WTC11 (cell line): ENCODE measurements around the gene FOXQ1. TPM values are rescaled to one million over a fixed set of nuclear protein-coding genes. Genes with fewer than 3 reads are reported as not detected.

Experiments
- ATAC-seq: fragments of 200-7000 bp; cut with Tn5 transposase; 2 replicates; pipeline ENCODE4 v1.10.0; 2021; ENCODE audit warnings: mild to moderate bottlenecking, moderate library complexity
- CTCF ChIA-PET: fragments of 300-600 bp; sonication (Branson Sonifier 250); formaldehyde crosslinking; loops from one replicate; lab custom pipeline; 2021; ENCODE audit warnings: antibody characterized with exemption; lab: Charles Lee
- POLR2A ChIA-PET: fragments of 350-600 bp; sonication (Branson Sonifier 250); formaldehyde crosslinking; loops from one replicate; lab custom pipeline; 2021; ENCODE audit warnings: antibody characterized with exemption; lab: Charles Lee
- DNase-seq: peaks from one replicate; pipeline ENCODE4 v3.0.0; 2021; ENCODE audit warnings: low spot score
- H3K27ac Mint-ChIP-seq: 2 replicates; pipeline ENCODE4 v1.8.0; 2021; ENCODE audit warnings: mixed read lengths
- H3K27me3 Mint-ChIP-seq: 2 replicates; pipeline ENCODE4 v1.8.0; 2021; ENCODE audit warnings: low read depth, mild to moderate bottlenecking, moderate library complexity, mixed read lengths
- H3K36me3 Mint-ChIP-seq: 2 replicates; pipeline ENCODE4 v1.8.0; 2021; ENCODE audit warnings: mixed read lengths
- H3K4me1 Mint-ChIP-seq: 2 replicates; pipeline ENCODE4 v1.8.0; 2022; ENCODE audit warnings: mixed read lengths
- H3K4me3 Mint-ChIP-seq: 2 replicates; pipeline ENCODE4 v1.8.0; 2021; ENCODE audit warnings: mild to moderate bottlenecking, moderate library complexity, mixed read lengths
- H3K9me3 Mint-ChIP-seq: 2 replicates; pipeline ENCODE4 v1.8.0; 2021; ENCODE audit warnings: mixed read lengths
- CREM ChIP-seq: sonication (generic); formaldehyde crosslinking; IDR thresholded peaks from 2 replicates; pipeline ENCODE4 v1.8.1; 2022; ENCODE audit warnings: mild to moderate bottlenecking, missing genetic modification reagents, moderate library complexity
- ESRRA ChIP-seq: sonication (generic); formaldehyde crosslinking; IDR thresholded peaks from 2 replicates; pipeline ENCODE4 v1.8.1; 2022; ENCODE audit warnings: mild to moderate bottlenecking, missing genetic modification reagents, borderline replicate concordance
- FOXJ3 ChIP-seq: sonication (generic); formaldehyde crosslinking; IDR thresholded peaks from 2 replicates; pipeline ENCODE4 v1.9.0; 2021; ENCODE audit warnings: missing genetic modification reagents, mild to moderate bottlenecking, borderline replicate concordance
- GABPB1 ChIP-seq: sonication (generic); formaldehyde crosslinking; IDR thresholded peaks from 2 replicates; pipeline ENCODE4 v1.8.1; 2023; ENCODE audit warnings: mild to moderate bottlenecking, missing genetic modification reagents
- NFATC4 ChIP-seq: fragments of 250-450 bp; sonication (Bioruptor Pico); IDR thresholded peaks from 2 replicates; pipeline ENCODE4 v1.9.0; 2021; ENCODE audit warnings: mild to moderate bottlenecking
- NR3C1 ChIP-seq: sonication (generic); formaldehyde crosslinking; conservative IDR thresholded peaks from 2 replicates; pipeline ENCODE4 v1.8.1; 2023; ENCODE audit warnings: low read depth, mild to moderate bottlenecking, missing genetic modification reagents
- ZNF138 ChIP-seq: sonication (generic); formaldehyde crosslinking; conservative IDR thresholded peaks from 2 replicates; pipeline ENCODE4 v1.8.1; 2022; ENCODE audit warnings: mild to moderate bottlenecking, moderate library complexity, missing genetic modification reagents
- ZNF317 ChIP-seq: sonication (generic); formaldehyde crosslinking; IDR thresholded peaks from 2 replicates; pipeline ENCODE4 v1.8.1; 2023; ENCODE audit warnings: low read depth, mild to moderate bottlenecking, moderate library complexity, missing genetic modification reagents, borderline replicate concordance
- total RNA-seq: library from RNA; stranded (reverse); gene quantifications from 3 replicates; pipeline ENCODE4 v1.2.3, GENCODE V29; 2021
- TF ChIP-seq, protein P1 (sequence below): fragments of 250-450 bp; sonication (Bioruptor Pico); IDR thresholded peaks from 2 replicates; pipeline ENCODE4 v1.8.0; 2021; ENCODE audit warnings: mild to moderate bottlenecking
- TF ChIP-seq, protein P2 (sequence below): sonication (generic); formaldehyde crosslinking; IDR thresholded peaks from 2 replicates; pipeline ENCODE4 v1.8.0; 2022; ENCODE audit warnings: missing genetic modification reagents
- TF ChIP-seq, protein P3 (sequence below): fragments of 200-600 bp; IDR thresholded peaks from 2 replicates; pipeline ENCODE4 v1.8.0; 2022; ENCODE audit warnings: antibody characterized with exemption
- TF ChIP-seq, protein P4 (sequence below): fragments of 250-450 bp; sonication (Bioruptor Pico); IDR thresholded peaks from 2 replicates; pipeline ENCODE4 v1.9.0; 2021; ENCODE audit warnings: mild to moderate bottlenecking

The FOXQ1 gene
- total RNA-seq, 1 experiment from 2014 or later = 0.35 TPM

DNA sequence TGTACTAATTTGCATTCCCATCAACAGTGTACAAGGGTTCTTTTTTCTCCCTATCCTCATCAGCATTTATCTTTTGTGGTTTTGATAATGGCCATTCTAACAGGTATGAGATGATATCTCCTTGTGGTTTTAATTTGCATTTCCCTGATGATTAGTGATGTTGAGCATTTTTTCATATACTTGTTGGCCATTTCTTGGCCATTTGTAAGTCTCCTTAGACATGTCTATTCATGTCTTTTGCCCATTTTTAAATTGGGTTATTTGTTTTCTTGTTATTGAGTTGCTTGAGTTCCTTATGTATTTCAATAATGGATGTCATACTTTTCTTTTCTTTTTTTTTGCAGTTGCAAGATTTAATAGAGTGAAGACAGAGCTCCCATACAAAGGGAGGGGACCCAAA, 17.8 kb downstream of the FOXQ1 start:
- no peak overlapping the region for H3K27ac Mint-ChIP-seq
- TF ChIP-seq ESRRA (no peak), ZNF138 (CRISPR knock-in tag) (no peak), ZNF317 (CRISPR knock-in tag) (no peak)
- no peak overlapping the region for H3K4me3 Mint-ChIP-seq
- POLR2A ChIA-PET = no interaction called here
- DNase-seq = no peak
- H3K4me1 Mint-ChIP-seq = peaks cover 22% of the 10 kb centered on the region
- peaks cover 34% of the 10 kb centered on the region for H3K9me3 Mint-ChIP-seq
- peaks cover 24% of the 10 kb centered on the region for H3K36me3 Mint-ChIP-seq
- ATAC-seq = no peak
- peaks cover 14% of the 10 kb centered on the region for H3K27me3 Mint-ChIP-seq
- CTCF ChIA-PET = no interaction called here

DNA sequence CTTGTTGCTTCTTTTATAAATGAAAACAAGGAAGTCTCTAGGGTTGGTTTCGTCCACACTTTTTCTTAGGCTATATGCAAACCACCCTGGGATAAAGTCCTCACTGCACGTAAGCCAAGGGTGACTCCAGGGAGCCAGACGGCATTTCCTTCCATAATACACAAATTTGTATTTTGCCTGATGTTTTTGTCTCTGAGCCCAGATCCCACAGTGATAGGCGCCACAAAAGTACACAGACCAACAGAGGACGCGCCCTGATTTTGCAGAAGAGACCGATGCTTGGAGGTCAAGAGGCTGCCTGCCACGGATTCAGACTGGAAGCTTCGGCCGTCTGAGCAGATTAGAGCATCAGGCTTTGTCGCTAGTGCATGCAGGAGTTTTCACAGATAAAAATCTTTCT, 22.8 kb downstream of the FOXQ1 start:
- Mint-ChIP-seq H3K27me3 (peaks cover 9% of the 10 kb centered on the region), H3K36me3 (peaks cover 16% of the 10 kb centered on the region), H3K4me3 (peak overlapping the region; percentile 49), H3K27ac (peak overlapping the region; percentile 16; the same call in 1 of the 2 replicates), H3K4me1 (peaks cover 34% of the 10 kb centered on the region), H3K9me3 (peaks cover 22% of the 10 kb centered on the region)
- DNase-seq = no peak
- CTCF ChIA-PET = interaction anchor here (1.1 to 2.6 kb wide), 5 partner anchors 19 to 741 kb away, joined by 3 to 12 read pairs (median 5); no protein-coding TSS in a partner anchor
- POLR2A ChIA-PET = no interaction called here
- ATAC-seq = peak; percentile 65
- no peak for TF ChIP-seq NFATC4 (CRISPR knock-in tag)
- TF ChIP-seq, protein P1, sequence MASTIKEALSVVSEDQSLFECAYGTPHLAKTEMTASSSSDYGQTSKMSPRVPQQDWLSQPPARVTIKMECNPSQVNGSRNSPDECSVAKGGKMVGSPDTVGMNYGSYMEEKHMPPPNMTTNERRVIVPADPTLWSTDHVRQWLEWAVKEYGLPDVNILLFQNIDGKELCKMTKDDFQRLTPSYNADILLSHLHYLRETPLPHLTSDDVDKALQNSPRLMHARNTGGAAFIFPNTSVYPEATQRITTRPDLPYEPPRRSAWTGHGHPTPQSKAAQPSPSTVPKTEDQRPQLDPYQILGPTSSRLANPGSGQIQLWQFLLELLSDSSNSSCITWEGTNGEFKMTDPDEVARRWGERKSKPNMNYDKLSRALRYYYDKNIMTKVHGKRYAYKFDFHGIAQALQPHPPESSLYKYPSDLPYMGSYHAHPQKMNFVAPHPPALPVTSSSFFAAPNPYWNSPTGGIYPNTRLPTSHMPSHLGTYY (CRISPR knock-in tag) = no peak

DNA sequence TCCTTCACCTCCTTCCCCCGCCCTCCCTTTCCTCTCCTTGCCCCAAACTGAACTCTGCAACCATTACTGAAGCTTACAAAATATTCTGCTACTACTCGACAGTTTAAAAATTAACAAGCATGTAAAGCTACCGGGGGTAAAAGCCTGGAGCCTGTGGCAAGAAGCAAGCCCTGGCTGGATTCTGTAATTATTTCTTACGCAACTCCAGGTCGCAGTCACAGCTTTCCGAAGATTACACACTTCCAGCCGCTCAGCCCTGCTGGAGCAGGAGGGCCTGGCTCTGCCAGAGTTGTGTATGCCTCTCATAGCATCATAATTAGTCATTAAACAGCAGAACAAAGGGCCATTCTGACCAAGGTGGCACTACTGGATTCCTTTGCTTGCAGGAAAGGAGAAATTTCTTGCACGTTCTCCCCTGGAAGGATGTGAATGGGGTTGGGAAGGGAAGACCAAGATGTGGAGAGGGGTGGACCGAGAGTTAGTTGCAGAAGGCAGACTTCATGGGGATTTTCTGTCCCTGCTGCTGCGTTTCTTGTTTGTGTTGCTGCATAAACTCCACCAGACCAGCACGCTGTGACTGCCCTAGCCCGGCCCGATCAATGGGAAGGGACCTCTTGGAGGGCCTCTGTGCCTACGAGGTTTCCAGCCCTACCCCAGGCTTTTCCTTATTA, 23.6 kb downstream of the FOXQ1 start:
- H3K27me3 Mint-ChIP-seq = peaks cover 3% of the 10 kb centered on the region; the same call in 1 of the 2 replicates
- TF ChIP-seq, protein P2, sequence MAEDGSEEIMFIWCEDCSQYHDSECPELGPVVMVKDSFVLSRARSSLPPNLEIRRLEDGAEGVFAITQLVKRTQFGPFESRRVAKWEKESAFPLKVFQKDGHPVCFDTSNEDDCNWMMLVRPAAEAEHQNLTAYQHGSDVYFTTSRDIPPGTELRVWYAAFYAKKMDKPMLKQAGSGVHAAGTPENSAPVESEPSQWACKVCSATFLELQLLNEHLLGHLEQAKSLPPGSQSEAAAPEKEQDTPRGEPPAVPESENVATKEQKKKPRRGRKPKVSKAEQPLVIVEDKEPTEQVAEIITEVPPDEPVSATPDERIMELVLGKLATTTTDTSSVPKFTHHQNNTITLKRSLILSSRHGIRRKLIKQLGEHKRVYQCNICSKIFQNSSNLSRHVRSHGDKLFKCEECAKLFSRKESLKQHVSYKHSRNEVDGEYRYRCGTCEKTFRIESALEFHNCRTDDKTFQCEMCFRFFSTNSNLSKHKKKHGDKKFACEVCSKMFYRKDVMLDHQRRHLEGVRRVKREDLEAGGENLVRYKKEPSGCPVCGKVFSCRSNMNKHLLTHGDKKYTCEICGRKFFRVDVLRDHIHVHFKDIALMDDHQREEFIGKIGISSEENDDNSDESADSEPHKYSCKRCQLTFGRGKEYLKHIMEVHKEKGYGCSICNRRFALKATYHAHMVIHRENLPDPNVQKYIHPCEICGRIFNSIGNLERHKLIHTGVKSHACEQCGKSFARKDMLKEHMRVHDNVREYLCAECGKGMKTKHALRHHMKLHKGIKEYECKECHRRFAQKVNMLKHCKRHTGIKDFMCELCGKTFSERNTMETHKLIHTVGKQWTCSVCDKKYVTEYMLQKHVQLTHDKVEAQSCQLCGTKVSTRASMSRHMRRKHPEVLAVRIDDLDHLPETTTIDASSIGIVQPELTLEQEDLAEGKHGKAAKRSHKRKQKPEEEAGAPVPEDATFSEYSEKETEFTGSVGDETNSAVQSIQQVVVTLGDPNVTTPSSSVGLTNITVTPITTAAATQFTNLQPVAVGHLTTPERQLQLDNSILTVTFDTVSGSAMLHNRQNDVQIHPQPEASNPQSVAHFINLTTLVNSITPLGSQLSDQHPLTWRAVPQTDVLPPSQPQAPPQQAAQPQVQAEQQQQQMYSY (CRISPR knock-in tag) = peak; percentile 51
- TF ChIP-seq NR3C1 (CRISPR knock-in tag) (no peak), GABPB1 (CRISPR knock-in tag) (peak; percentile 94)
- H3K9me3 Mint-ChIP-seq = peaks cover 14% of the 10 kb centered on the region
- ATAC-seq = peak; percentile 26
- POLR2A ChIA-PET = no interaction called here
- H3K36me3 Mint-ChIP-seq = peaks cover 8% of the 10 kb centered on the region
- no peak overlapping the region for H3K27ac Mint-ChIP-seq
- no peak for DNase-seq
- CTCF ChIA-PET = interaction anchor here (0.9 to 2.6 kb wide), 8 partner anchors 11 to 742 kb away, joined by 3 to 12 read pairs (median 5); no protein-coding TSS in a partner anchor
- peak overlapping the region; percentile 18 for H3K4me3 Mint-ChIP-seq
- peaks cover 34% of the 10 kb centered on the region for H3K4me1 Mint-ChIP-seq

DNA sequence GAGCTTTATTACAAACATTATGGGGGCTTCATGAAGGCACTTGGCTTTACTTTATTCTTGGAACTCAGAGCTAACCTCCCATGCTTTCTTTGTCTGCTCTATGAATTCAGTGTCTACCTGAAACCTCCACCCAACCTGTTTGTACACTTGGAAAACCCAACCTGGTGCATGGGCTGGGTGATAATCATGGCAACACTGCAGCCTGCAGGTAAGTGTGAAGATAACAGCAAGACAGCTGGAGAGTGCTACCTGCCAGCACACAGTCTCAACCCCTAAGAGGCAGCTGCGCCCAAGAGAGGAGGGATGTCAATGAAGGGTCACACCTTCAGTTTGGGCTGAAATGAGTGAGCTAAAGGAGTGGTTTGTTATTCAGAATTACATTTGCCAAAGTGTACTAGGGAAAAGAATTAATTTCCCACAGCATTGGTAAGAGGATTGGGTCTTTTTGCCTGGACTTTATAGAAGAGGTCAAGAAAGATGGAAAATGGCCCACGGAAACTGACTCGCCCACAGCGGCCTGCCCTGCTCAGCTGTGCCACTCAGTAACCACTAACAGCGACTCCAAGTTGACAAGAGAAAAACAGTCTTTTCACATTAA, 24.4 kb downstream of the FOXQ1 start:
- H3K27me3 Mint-ChIP-seq = peaks cover 3% of the 10 kb centered on the region; the same call in 1 of the 2 replicates
- no peak overlapping the region for H3K4me3 Mint-ChIP-seq
- no peaks in the 10 kb centered on the region for H3K36me3 Mint-ChIP-seq
- peaks cover 5% of the 10 kb centered on the region; the same call in 1 of the 2 replicates for H3K9me3 Mint-ChIP-seq
- H3K4me1 Mint-ChIP-seq = peaks cover 34% of the 10 kb centered on the region
- DNase-seq (peak; percentile 58), ATAC-seq (peak; percentile 88)
- CTCF ChIA-PET = interaction anchor here (0.5 to 2.6 kb wide), 12 partner anchors 10 to 538 kb away, joined by 3 to 12 read pairs (median 4); no protein-coding TSS in a partner anchor
- TF ChIP-seq CREM (CRISPR knock-in tag) = no peak
- TF ChIP-seq, protein P3, sequence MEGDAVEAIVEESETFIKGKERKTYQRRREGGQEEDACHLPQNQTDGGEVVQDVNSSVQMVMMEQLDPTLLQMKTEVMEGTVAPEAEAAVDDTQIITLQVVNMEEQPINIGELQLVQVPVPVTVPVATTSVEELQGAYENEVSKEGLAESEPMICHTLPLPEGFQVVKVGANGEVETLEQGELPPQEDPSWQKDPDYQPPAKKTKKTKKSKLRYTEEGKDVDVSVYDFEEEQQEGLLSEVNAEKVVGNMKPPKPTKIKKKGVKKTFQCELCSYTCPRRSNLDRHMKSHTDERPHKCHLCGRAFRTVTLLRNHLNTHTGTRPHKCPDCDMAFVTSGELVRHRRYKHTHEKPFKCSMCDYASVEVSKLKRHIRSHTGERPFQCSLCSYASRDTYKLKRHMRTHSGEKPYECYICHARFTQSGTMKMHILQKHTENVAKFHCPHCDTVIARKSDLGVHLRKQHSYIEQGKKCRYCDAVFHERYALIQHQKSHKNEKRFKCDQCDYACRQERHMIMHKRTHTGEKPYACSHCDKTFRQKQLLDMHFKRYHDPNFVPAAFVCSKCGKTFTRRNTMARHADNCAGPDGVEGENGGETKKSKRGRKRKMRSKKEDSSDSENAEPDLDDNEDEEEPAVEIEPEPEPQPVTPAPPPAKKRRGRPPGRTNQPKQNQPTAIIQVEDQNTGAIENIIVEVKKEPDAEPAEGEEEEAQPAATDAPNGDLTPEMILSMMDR = 0 out of 2 replicates have a peak, but pooled peaks have one; percentile 13
- no peak for TF ChIP-seq FOXJ3
- TF ChIP-seq, protein P4, sequence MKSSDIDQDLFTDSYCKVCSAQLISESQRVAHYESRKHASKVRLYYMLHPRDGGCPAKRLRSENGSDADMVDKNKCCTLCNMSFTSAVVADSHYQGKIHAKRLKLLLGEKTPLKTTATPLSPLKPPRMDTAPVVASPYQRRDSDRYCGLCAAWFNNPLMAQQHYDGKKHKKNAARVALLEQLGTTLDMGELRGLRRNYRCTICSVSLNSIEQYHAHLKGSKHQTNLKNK = no peak
- no peak for TF ChIP-seq ESRRA
- no peak overlapping the region for H3K27ac Mint-ChIP-seq
- POLR2A ChIA-PET = no interaction called here
